Measurements from ENCODE around the gene L1CAM. TPM values are rescaled to one million over a fixed set of nuclear protein-coding genes. Genes with fewer than 3 reads are reported as not detected.

The L1CAM gene
- total RNA-seq, 2 donors from 2014 or later: 4.3 to 8.8 TPM

DNA sequence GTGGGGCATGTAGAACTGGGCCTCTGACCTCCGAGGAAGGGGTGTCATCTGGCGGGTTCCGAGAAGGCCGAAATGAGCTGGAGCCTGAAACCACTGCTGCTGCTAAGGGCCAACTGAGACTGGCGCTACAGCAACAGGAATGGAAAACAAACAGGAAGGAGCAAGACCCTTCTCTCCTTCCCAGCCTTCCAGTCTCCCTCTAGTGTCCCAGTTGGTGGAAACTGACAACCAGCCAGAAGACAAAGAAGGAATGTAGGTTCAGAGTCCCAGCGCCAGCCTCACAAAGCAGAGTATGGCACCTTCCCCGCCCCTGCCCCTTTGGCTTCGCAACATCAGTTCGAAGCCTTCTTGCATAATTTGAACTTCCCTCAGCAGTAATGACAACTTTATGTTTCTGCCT lies 31.3 kb downstream of the L1CAM start:
- Histone ChIP-seq H3K4me1 (no peaks in the 10 kb centered on the region), H3K27ac (no peak overlapping the region), H3K36me3 (no peaks in the 10 kb centered on the region), H3K9me3 (no peaks in the 10 kb centered on the region), H3K9ac (ENCODE audit: low read depth in 2 of 2, low read length in 2 of 2) (no peak overlapping the region), H3K4me3 (no peak overlapping the region), H3K27me3 (no peaks in the 10 kb centered on the region)
- TF ChIP-seq, protein P1, sequence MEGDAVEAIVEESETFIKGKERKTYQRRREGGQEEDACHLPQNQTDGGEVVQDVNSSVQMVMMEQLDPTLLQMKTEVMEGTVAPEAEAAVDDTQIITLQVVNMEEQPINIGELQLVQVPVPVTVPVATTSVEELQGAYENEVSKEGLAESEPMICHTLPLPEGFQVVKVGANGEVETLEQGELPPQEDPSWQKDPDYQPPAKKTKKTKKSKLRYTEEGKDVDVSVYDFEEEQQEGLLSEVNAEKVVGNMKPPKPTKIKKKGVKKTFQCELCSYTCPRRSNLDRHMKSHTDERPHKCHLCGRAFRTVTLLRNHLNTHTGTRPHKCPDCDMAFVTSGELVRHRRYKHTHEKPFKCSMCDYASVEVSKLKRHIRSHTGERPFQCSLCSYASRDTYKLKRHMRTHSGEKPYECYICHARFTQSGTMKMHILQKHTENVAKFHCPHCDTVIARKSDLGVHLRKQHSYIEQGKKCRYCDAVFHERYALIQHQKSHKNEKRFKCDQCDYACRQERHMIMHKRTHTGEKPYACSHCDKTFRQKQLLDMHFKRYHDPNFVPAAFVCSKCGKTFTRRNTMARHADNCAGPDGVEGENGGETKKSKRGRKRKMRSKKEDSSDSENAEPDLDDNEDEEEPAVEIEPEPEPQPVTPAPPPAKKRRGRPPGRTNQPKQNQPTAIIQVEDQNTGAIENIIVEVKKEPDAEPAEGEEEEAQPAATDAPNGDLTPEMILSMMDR (IDR thresholded peaks at IDR 0.05): no peak
- intact Hi-C loops (cut with DNase I): no loop called here
- no peak for DNase-seq

DNA sequence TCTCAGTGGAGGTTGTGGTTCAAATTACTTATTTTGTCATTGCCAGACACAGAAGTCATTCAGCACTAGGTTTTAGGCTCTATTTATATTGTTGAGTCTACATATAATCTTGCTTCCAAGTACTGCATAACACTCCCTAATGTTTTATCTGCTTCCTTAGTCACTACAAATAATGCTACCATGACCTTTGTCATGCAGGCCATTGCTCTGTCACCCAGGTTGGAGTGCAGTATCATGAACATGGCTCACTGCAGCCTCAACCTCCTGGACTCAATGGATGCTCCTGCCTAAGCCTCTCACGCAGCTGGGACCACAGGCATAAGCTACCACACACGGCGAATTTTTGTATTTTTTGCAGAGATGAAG lies 32.1 kb downstream of the L1CAM start:
- no peaks in the 10 kb centered on the region for H3K27me3 ChIP-seq
- no peak overlapping the region for H3K4me3 ChIP-seq
- no peak for DNase-seq
- no peaks in the 10 kb centered on the region for H3K9me3 ChIP-seq
- TF ChIP-seq, protein P1 (IDR thresholded peaks at IDR 0.05): no peak
- intact Hi-C loops (cut with DNase I): no loop called here
- no peak overlapping the region for H3K27ac ChIP-seq
- no peak overlapping the region for H3K9ac ChIP-seq (ENCODE audit: low read depth in 2 of 2, low read length in 2 of 2)
- H3K36me3 ChIP-seq: no peaks in the 10 kb centered on the region
- H3K4me1 ChIP-seq: no peaks in the 10 kb centered on the region

DNA sequence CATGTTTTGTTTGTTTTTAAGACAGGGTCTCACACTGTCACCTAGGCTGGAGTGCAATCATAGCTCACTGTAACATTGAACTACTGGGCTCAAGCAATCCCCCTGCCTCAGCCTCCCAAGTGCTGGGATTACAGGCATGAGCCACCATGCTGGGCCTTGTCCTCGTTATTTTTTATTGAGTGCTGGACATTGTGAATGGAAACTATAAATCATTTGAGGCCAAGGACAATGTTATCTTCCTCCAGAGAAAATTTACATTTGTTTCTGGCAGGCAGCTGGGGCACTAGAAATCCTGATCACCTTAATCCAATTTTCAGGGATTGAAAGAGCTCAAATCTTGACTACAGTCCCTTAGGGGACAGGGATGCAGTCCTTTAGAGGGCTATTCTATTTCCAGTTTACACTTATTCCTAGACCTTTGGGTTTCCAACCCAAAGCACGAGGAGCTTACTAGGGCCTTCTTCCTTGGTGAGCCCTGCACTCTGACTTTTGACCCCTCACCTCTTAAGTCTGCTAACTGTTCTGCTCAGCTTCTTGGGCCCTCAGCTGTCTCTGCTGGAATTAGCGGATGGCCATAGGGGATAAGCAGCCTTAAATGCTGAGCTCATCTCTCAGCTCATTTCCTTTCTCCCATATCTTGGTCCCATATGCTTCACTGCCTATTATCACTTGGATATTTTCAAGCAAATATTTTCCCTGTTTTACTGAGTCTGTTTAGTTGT lies 32.6 kb downstream of the L1CAM start:
- no peak overlapping the region for H3K9ac ChIP-seq (ENCODE audit: low read depth in 2 of 2, low read length in 2 of 2)
- H3K36me3 ChIP-seq: no peaks in the 10 kb centered on the region
- TF ChIP-seq, protein P1 (IDR thresholded peaks at IDR 0.05): no peak
- H3K4me1 ChIP-seq: no peaks in the 10 kb centered on the region
- no peak for DNase-seq
- intact Hi-C loops (cut with DNase I): no loop called here
- no peaks in the 10 kb centered on the region for H3K9me3 ChIP-seq
- H3K27ac ChIP-seq: no peak overlapping the region
- H3K4me3 ChIP-seq: no peak overlapping the region
- no peaks in the 10 kb centered on the region for H3K27me3 ChIP-seq

DNA sequence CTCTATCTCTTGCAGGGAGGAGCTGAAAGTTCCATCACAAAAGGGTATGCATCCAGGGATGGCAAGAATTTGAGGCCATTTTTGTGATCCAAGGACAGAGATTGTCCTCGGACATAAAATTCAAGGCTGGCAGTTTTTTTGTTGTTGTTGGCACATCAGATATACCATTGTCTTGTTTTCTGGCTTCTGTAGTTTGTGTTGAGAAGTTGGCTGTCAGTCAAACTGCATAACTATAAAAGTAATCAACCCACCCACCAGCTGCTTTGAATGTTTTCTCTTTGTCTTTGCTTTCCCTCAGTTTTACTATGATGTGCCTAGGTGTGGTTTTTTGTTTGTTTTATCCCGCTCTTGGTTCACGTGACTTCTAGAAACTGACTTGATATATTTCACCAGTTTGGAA lies 34.0 kb downstream of the L1CAM start:
- no peak overlapping the region for H3K4me3 ChIP-seq
- TF ChIP-seq, protein P1 (IDR thresholded peaks at IDR 0.05): no peak

DNA sequence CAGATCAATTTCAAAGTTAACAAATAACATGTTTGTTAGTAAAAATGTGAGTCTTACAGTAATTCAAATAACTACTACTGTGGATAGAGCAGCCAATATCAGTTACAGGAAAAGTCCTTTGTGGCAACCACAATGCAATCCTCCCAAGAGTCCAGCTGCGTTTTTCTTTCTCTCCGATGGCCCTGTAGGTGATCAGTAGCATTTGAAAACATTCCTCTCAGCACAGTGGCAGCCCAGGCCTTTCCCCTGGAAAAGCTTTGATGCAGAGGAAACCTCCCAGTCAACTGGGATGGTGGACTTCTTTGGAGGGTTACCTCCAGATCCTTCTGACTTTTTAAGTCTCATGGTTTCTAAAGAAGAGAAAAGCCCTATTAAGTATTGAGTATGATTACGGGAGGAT lies 37.6 kb downstream of the L1CAM start:
- no peaks in the 10 kb centered on the region for H3K36me3 ChIP-seq
- intact Hi-C loops (cut with DNase I): no loop called here
- H3K27ac ChIP-seq: no peak overlapping the region
- no peak overlapping the region for H3K4me3 ChIP-seq
- no peaks in the 10 kb centered on the region for H3K4me1 ChIP-seq
- no peaks in the 10 kb centered on the region for H3K9me3 ChIP-seq
- no peak overlapping the region for H3K9ac ChIP-seq (ENCODE audit: low read depth in 2 of 2, low read length in 2 of 2)
- DNase-seq: no peak
- TF ChIP-seq, protein P1 (IDR thresholded peaks at IDR 0.05): no peak
- no peaks in the 10 kb centered on the region for H3K27me3 ChIP-seq

More for the DNA sequence above, 34.0 kb downstream of the L1CAM start:
- H3K9ac ChIP-seq (ENCODE audit: low read depth in 2 of 2, low read length in 2 of 2): no peak overlapping the region
- H3K27ac ChIP-seq: no peak overlapping the region
- H3K4me1 ChIP-seq: no peaks in the 10 kb centered on the region
- no peaks in the 10 kb centered on the region for H3K36me3 ChIP-seq
- intact Hi-C loops (cut with DNase I): no loop called here
- no peaks in the 10 kb centered on the region for H3K9me3 ChIP-seq
- DNase-seq: no peak
- no peaks in the 10 kb centered on the region for H3K27me3 ChIP-seq
